ENCODE data around the gene LPCAT1.
"Not testable (repeated sequence)": the region's sequence is repeated elsewhere in the genome, so short reads cannot be mapped to it uniquely, and the experiment has no call there.

Gene LPCAT1

GRCh38 chr5:1509346-1510085 is 14.2 kb downstream of the LPCAT1 start:
- Histone ChIP-seq H3K27ac (ENCODE audit: low read depth, low read length) (no peak overlapping the region), H3K36me3 (ENCODE audit: control insufficient read depth in 5 of 5, insufficient read depth in 5 of 5, low read length in 5 of 5) (peaks cover 0 to 55% (median 32%) of the 10 kb centered on the region in 5 donors), H3K4me1 (ENCODE audit: control insufficient read depth in 5 of 5, insufficient read depth in 5 of 5, low read length in 5 of 5) (peaks cover 2 to 32% (median 12%) of the 10 kb centered on the region in 5 donors), H3K9ac (ENCODE audit: low read length in 5 of 5) (no peak overlapping the region), H3K4me3 (ENCODE audit: low read depth in 1 of 5, low read length in 5 of 5) (no peak overlapping the region), H3K9me3 (ENCODE audit: control insufficient read depth in 5 of 5, low read length in 5 of 5) (no peaks in the 10 kb centered on the region), H3K27me3 (ENCODE audit: control insufficient read depth in 5 of 5, insufficient read depth in 4 of 5, low read length in 5 of 5) (peaks cover 2 to 12% (median 4%) of the 10 kb centered on the region in 5 donors)

- Histone ChIP-seq H3K9me3 (ENCODE audit: control insufficient read depth in 5 of 5, low read length in 5 of 5) (no peaks in the 10 kb centered on the region), H3K4me3 (ENCODE audit: low read depth in 1 of 5, low read length in 5 of 5) (no peak overlapping the region), H3K4me1 (ENCODE audit: control insufficient read depth in 5 of 5, insufficient read depth in 5 of 5, low read length in 5 of 5) (peaks cover 2 to 40% (median 18%) of the 10 kb centered on the region in 5 donors), H3K27ac (ENCODE audit: low read depth, low read length) (no peak overlapping the region), H3K36me3 (ENCODE audit: control insufficient read depth in 5 of 5, insufficient read depth in 5 of 5, low read length in 5 of 5) (peaks cover 0 to 48% (median 30%) of the 10 kb centered on the region in 5 donors), H3K9ac (ENCODE audit: low read length in 5 of 5) (no peak overlapping the region), H3K27me3 (ENCODE audit: control insufficient read depth in 5 of 5, insufficient read depth in 4 of 5, low read length in 5 of 5) (peaks cover 3 to 12% (median 4%) of the 10 kb centered on the region in 5 donors)
Measured at GRCh38 chr5:1508659-1509290, 15.0 kb downstream of the LPCAT1 start.

GRCh38 chr5:1507961-1508658 is 15.7 kb downstream of the LPCAT1 start:
- H3K36me3 ChIP-seq (ENCODE audit: control insufficient read depth in 5 of 5, insufficient read depth in 5 of 5, low read length in 5 of 5): peaks cover 0 to 45% (median 30%) of the 10 kb centered on the region in 5 donors
- no peak overlapping the region for H3K9ac ChIP-seq (ENCODE audit: low read length in 5 of 5)
- H3K27me3 ChIP-seq (ENCODE audit: control insufficient read depth in 5 of 5, insufficient read depth in 4 of 5, low read length in 5 of 5): peaks cover 3 to 16% (median 4%) of the 10 kb centered on the region in 5 donors
- H3K4me3 ChIP-seq (ENCODE audit: low read depth in 1 of 5, low read length in 5 of 5): no peak overlapping the region
- no peaks in the 10 kb centered on the region for H3K9me3 ChIP-seq (ENCODE audit: control insufficient read depth in 5 of 5, low read length in 5 of 5)
- H3K27ac ChIP-seq (ENCODE audit: low read depth, low read length): no peak overlapping the region
- peaks cover 2 to 46% (median 22%) of the 10 kb centered on the region in 5 donors for H3K4me1 ChIP-seq (ENCODE audit: control insufficient read depth in 5 of 5, insufficient read depth in 5 of 5, low read length in 5 of 5)

DNA sequence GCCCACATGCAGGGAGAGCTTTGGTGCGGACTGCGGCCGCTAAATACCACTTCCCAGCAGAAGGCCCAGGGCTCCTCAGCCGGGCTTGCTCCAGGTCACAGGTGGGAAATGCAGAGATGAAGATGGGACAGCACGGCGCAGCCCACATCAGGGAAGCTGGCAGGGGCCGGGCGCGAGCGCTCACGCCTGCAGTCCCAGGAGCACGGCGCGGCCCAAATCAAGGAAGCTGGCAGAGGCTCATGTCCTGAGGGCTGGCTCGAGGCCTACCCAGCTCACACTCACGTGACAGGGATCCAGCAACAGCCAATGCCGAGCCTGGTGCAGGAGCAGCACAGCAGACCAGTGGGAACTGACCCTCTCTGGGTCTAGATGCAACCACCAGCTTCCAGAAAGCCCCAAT is 16.3 kb downstream of the LPCAT1 start:
- Histone ChIP-seq H3K9me3 (ENCODE audit: control insufficient read depth in 5 of 5, low read length in 5 of 5) (no peaks in the 10 kb centered on the region), H3K4me3 (ENCODE audit: low read depth in 1 of 5, low read length in 5 of 5) (no peak overlapping the region), H3K36me3 (ENCODE audit: control insufficient read depth in 5 of 5, insufficient read depth in 5 of 5, low read length in 5 of 5) (peaks cover 0 to 40% (median 25%) of the 10 kb centered on the region in 5 donors), H3K4me1 (ENCODE audit: control insufficient read depth in 5 of 5, insufficient read depth in 5 of 5, low read length in 5 of 5) (peaks cover 4 to 53% (median 26%) of the 10 kb centered on the region in 5 donors), H3K27me3 (ENCODE audit: control insufficient read depth in 5 of 5, insufficient read depth in 4 of 5, low read length in 5 of 5) (peaks cover 3 to 16% (median 4%) of the 10 kb centered on the region in 5 donors), H3K27ac (ENCODE audit: low read depth, low read length) (no peak overlapping the region), H3K9ac (ENCODE audit: low read length in 5 of 5) (no peak overlapping the region)

DNA sequence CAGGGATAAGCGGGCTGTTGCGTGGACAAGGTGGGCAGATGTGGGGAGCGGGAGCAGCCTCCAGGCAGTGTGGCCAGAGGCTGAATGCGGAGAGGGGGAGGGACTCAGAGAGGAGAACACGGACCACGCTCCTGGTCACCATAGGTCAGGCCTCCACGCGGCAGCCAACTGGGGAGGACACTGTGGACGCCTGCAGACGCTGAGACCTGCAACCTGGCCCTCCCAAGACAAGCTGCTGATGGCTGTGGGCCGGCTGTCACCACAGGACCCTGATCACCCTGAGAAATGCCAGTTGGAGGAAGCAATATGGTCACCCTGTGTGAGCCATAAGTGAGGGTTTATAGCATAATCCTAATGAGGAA is 16.8 kb downstream of the LPCAT1 start:
- H3K36me3 ChIP-seq (ENCODE audit: control insufficient read depth in 5 of 5, insufficient read depth in 5 of 5, low read length in 5 of 5): peaks cover 0 to 35% (median 20%) of the 10 kb centered on the region in 5 donors
- H3K4me1 ChIP-seq (ENCODE audit: control insufficient read depth in 5 of 5, insufficient read depth in 5 of 5, low read length in 5 of 5): peaks cover 4 to 58% (median 27%) of the 10 kb centered on the region in 5 donors
- peaks cover 3 to 16% (median 4%) of the 10 kb centered on the region in 5 donors for H3K27me3 ChIP-seq (ENCODE audit: control insufficient read depth in 5 of 5, insufficient read depth in 4 of 5, low read length in 5 of 5)
- H3K4me3 ChIP-seq (ENCODE audit: low read depth in 1 of 5, low read length in 5 of 5): no peak overlapping the region
- H3K9me3 ChIP-seq (ENCODE audit: control insufficient read depth in 5 of 5, low read length in 5 of 5): no peaks in the 10 kb centered on the region
- H3K27ac ChIP-seq (ENCODE audit: low read depth, low read length): no peak overlapping the region
- no peak overlapping the region for H3K9ac ChIP-seq (ENCODE audit: low read length in 5 of 5)

GRCh38 chr5:1506242-1507013 is 17.3 kb downstream of the LPCAT1 start:
- Histone ChIP-seq H3K36me3 (ENCODE audit: control insufficient read depth in 5 of 5, insufficient read depth in 5 of 5, low read length in 5 of 5) (peaks cover 0 to 29% (median 16%) of the 10 kb centered on the region in 5 donors), H3K9ac (ENCODE audit: low read length in 5 of 5) (no peak overlapping the region), H3K4me3 (ENCODE audit: low read depth in 1 of 5, low read length in 5 of 5) (no peak overlapping the region), H3K4me1 (ENCODE audit: control insufficient read depth in 5 of 5, insufficient read depth in 5 of 5, low read length in 5 of 5) (peaks cover 4 to 63% (median 33%) of the 10 kb centered on the region in 5 donors), H3K27me3 (ENCODE audit: control insufficient read depth in 5 of 5, insufficient read depth in 4 of 5, low read length in 5 of 5) (peaks cover 3 to 16% (median 4%) of the 10 kb centered on the region in 5 donors), H3K9me3 (ENCODE audit: control insufficient read depth in 5 of 5, low read length in 5 of 5) (no peaks in the 10 kb centered on the region), H3K27ac (ENCODE audit: low read depth, low read length) (no peak overlapping the region)

DNA sequence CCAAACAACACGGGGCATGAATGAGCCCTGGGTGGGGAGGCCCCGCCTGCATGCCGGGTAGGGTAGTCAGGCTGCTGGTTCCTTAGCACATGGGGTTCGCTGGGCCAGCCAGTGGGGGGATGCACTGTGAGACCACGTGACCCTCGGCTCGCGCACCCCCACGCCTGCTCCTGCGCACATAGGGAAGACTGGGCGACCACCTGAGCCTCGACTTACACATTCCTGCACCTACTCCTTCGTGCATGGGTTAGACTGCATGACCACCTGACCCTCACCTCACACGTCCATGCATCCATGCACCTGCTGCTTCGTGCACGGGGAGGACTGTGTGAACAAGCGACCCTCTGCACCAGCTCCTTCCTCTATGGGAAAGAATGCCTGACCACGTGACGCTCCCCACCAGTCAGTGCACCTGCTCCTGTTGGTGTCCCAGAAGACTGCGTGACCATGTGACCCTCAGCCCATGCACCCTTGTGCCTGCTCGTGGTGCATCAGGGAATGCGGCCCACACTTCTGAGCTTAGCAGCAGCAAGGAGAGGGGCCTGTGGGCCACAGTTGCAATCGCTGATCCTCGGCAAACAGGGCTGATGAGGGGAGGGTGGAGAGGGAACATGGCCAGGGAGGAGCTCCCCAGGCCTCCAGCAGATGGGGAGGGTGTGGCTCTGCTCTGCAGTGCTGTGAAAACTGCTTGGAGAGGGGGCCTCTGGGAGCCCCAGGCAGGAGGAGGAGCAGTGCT is 18.1 kb downstream of the LPCAT1 start:
- Histone ChIP-seq H3K4me3 (ENCODE audit: low read depth in 1 of 5, low read length in 5 of 5) (no peak overlapping the region), H3K27ac (ENCODE audit: low read depth, low read length) (no peak overlapping the region), H3K36me3 (ENCODE audit: control insufficient read depth in 5 of 5, insufficient read depth in 5 of 5, low read length in 5 of 5) (peaks cover 0 to 27% (median 8%) of the 10 kb centered on the region in 5 donors), H3K9me3 (ENCODE audit: control insufficient read depth in 5 of 5, low read length in 5 of 5) (no peaks in the 10 kb centered on the region), H3K9ac (ENCODE audit: low read length in 5 of 5) (no peak overlapping the region), H3K27me3 (ENCODE audit: control insufficient read depth in 5 of 5, insufficient read depth in 4 of 5, low read length in 5 of 5) (peaks cover 3 to 16% (median 4%) of the 10 kb centered on the region in 5 donors), H3K4me1 (ENCODE audit: control insufficient read depth in 5 of 5, insufficient read depth in 5 of 5, low read length in 5 of 5) (peaks cover 4 to 71% (median 40%) of the 10 kb centered on the region in 5 donors)

DNA sequence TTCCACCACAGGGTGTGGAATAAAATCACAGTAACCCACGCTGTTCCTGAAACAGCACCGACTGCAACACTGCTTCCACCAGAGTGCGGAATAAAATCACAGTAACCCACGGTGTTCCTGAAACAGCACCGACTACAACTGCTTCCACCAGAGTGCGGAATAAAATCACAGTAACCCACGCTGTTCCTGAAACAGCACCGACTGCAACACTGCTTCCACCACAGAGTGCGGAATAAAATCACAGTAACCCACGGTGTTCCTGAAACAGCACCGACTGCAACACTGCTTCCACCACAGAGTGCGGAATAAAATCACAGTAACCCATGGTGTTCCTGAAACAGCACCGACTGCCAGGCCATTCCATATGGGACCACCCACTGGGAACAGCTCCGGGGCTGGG is 18.7 kb downstream of the LPCAT1 start:
- H3K27ac ChIP-seq (ENCODE audit: low read depth, low read length): not testable (repeated sequence)
- peaks cover 6 to 77% (median 46%) of the 10 kb centered on the region in 5 donors for H3K4me1 ChIP-seq (ENCODE audit: control insufficient read depth in 5 of 5, insufficient read depth in 5 of 5, low read length in 5 of 5)

GRCh38 chr5:1504617-1505016 is 19.1 kb downstream of the LPCAT1 start:
- peaks cover 6 to 79% (median 51%) of the 10 kb centered on the region in 5 donors for H3K4me1 ChIP-seq (ENCODE audit: control insufficient read depth in 5 of 5, insufficient read depth in 5 of 5, low read length in 5 of 5)
- peaks cover 3 to 16% (median 4%) of the 10 kb centered on the region in 5 donors for H3K27me3 ChIP-seq (ENCODE audit: control insufficient read depth in 5 of 5, insufficient read depth in 4 of 5, low read length in 5 of 5)
- no peaks in the 10 kb centered on the region for H3K9me3 ChIP-seq (ENCODE audit: control insufficient read depth in 5 of 5, low read length in 5 of 5)
- no peak overlapping the region for H3K4me3 ChIP-seq (ENCODE audit: low read depth in 1 of 5, low read length in 5 of 5)
- no peak overlapping the region for H3K9ac ChIP-seq (ENCODE audit: low read length in 5 of 5)
- no peak overlapping the region for H3K27ac ChIP-seq (ENCODE audit: low read depth, low read length)
- peaks cover 0 to 20% (median 4%) of the 10 kb centered on the region in 5 donors for H3K36me3 ChIP-seq (ENCODE audit: control insufficient read depth in 5 of 5, insufficient read depth in 5 of 5, low read length in 5 of 5)

More for the DNA sequence above, 18.7 kb downstream of the LPCAT1 start:
- H3K9me3 ChIP-seq (ENCODE audit: control insufficient read depth in 5 of 5, low read length in 5 of 5); H3K4me3 ChIP-seq (ENCODE audit: low read depth in 1 of 5, low read length in 5 of 5); H3K9ac ChIP-seq (ENCODE audit: low read length in 5 of 5): not testable (repeated sequence)
- Histone ChIP-seq H3K36me3 (ENCODE audit: control insufficient read depth in 5 of 5, insufficient read depth in 5 of 5, low read length in 5 of 5) (peaks cover 0 to 21% (median 4%) of the 10 kb centered on the region in 5 donors), H3K27me3 (ENCODE audit: control insufficient read depth in 5 of 5, insufficient read depth in 4 of 5, low read length in 5 of 5) (peaks cover 3 to 16% (median 4%) of the 10 kb centered on the region in 5 donors)
